SJSA1 (cell line): ENCODE results near the gene SHE. TPM values are rescaled to one million over a fixed set of nuclear protein-coding genes. Genes with fewer than 3 reads are reported as not detected.

ENCODE experiments used
- DNase-seq, 2 experiments: peaks; one replicate each; pipeline ENCODE4 v3.0.0-alpha.2; 2015 to 2020; ENCODE audit warnings: low spot score in 2 of 2, low read depth in 1 of 2
- H3K27ac ChIP-seq: fragments of 250-450 bp; sonication (Bioruptor Pico); 2 replicates; pipeline ENCODE4 v1.5.1; 2020; ENCODE audit warnings: mild to moderate bottlenecking, moderate library complexity
- H3K27me3 ChIP-seq: fragments of 250-450 bp; sonication (Bioruptor Pico); replicated peaks from 2 replicates; pipeline ENCODE4 v1.5.1; 2020; ENCODE audit warnings: mild to moderate bottlenecking, moderate library complexity
- H3K36me3 ChIP-seq: fragments of 250-450 bp; sonication (Bioruptor Pico); 2 replicates; pipeline ENCODE4 v1.5.1; 2020; ENCODE audit warnings: mild to moderate bottlenecking
- H3K4me1 ChIP-seq: fragments of 250-450 bp; sonication (Bioruptor Pico); replicated peaks from 2 replicates; pipeline ENCODE4 v1.6.1; 2021; ENCODE audit warnings: mild to moderate bottlenecking
- H3K4me3 ChIP-seq: fragments of 250-450 bp; sonication (Bioruptor Pico); 2 replicates; pipeline ENCODE4 v1.5.1; 2020; ENCODE audit warnings: mild to moderate bottlenecking
- H3K9me3 ChIP-seq: fragments of 250-450 bp; sonication (Bioruptor Pico); replicated peaks from 2 replicates; pipeline ENCODE4 v1.5.1; 2020; ENCODE audit warnings: mild to moderate bottlenecking
- total RNA-seq: library from RNA; depleted of rRNA; stranded (reverse); fragments of >200 nt; shearing (Covaris generic); gene quantifications from 2 replicates; pipeline ENCODE4 v1.2.3, GENCODE V29; 2014; rRNA removed

SHE gene
- total RNA-seq, result not detected in 2 replicates

- peaks cover 8% of the 10 kb centered on the region for H3K4me1 ChIP-seq
- no peak for DNase-seq
- H3K36me3 ChIP-seq, result no peaks in the 10 kb centered on the region
- no peak within 1 kb of the TSS for H3K27ac ChIP-seq
- peaks cover 84% of the 10 kb centered on the region for H3K27me3 ChIP-seq
- no peak within 1 kb of the TSS for H3K4me3 ChIP-seq
- H3K9me3 ChIP-seq, result peaks cover 14% of the 10 kb centered on the region
Measured at GRCh38 chr1:154502066-154502743, at the start of gene SHE, which contains the start of gene TDRD10. Gene SHE, minus strand, starts transcription at chr1:154502412. Its CDS starts 386 bp downstream, at chr1:154502026. Gene TDRD10, plus strand, starts transcription at chr1:154502219. Its CDS starts 4,685 bp downstream, at chr1:154506904.

DNA sequence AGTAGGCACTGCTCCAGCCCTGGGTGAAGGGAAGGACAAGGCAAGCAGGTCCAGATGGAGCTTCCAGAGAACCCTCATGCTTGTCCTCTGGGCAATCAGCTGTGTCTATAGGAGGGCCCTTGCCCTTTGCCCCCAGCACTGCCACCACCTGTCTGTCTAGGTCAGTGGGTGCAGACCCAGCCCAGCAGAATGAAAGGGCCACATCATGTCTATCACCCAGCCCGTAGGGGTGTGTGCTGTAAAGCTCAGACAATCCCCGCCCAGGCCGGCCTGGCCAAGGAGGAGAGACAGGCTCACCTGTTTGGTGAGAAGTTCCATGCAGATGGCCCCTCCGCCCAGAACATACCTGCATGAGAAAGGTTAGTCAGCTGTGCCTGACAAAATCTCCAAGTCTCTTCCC lies 49.3 kb upstream of the SHE start:
- Histone ChIP-seq H3K4me3 (no peak overlapping the region), H3K27me3 (no peaks in the 10 kb centered on the region), H3K4me1 (peaks cover 10% of the 10 kb centered on the region), H3K27ac (no peak overlapping the region), H3K36me3 (peaks cover 77% of the 10 kb centered on the region), H3K9me3 (no peaks in the 10 kb centered on the region)
- no peak for DNase-seq

DNA sequence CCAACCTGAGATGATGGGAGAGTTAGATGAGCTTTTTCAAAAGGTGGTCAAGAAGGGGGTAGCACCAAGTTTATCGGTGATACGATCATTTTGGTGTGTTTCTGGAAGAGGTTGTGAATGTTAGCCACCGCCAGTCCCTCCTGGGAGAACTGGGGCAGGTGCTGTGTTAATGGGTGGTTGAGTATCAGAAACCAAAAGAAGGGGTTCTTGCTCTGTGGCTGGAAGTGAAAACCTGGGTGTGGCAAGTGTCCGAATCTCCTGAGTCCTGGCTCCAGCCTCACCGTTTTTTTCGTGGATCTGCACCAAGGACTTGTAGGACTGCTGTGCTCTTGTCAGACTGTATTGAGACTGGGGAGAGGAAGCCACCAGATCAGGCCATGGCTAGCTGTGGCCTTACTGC lies 48.4 kb upstream of the SHE start:
- 0 out of 2 replicates have a peak, but pooled peaks cover 5% of the 10 kb centered on the region for H3K4me1 ChIP-seq
- H3K9me3 ChIP-seq, result no peaks in the 10 kb centered on the region
- DNase-seq, result no peak
- H3K4me3 ChIP-seq, result no peak overlapping the region
- H3K36me3 ChIP-seq, result peaks cover 69% of the 10 kb centered on the region
- no peak overlapping the region for H3K27ac ChIP-seq
- no peaks in the 10 kb centered on the region for H3K27me3 ChIP-seq

DNA sequence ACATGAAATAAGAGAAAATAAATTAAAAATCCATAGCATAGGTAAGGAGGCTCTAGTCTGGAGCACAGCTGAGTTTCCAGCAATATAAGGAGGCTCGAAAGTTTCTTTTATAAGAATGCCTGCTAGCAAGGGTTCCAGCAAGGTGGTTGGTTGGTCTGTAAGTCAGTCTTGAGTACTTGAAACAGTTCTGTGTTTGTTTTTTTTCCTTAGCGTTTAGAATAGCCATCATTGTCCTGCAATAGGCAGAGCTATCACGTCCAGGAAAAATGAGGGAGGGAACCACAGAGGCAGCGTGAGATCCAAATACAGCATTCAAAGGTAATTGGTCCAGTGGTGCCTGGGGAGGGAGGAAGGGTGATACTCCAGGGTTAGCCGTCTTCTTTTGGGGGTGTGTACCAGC lies 47.9 kb upstream of the SHE start:
- no peaks in the 10 kb centered on the region for H3K27me3 ChIP-seq
- H3K9me3 ChIP-seq, result no peaks in the 10 kb centered on the region
- H3K27ac ChIP-seq, result no peak overlapping the region
- no peak overlapping the region for H3K4me3 ChIP-seq
- no peak for DNase-seq
- peaks cover 63% of the 10 kb centered on the region for H3K36me3 ChIP-seq
- 0 out of 2 replicates have a peak, but pooled peaks cover 5% of the 10 kb centered on the region for H3K4me1 ChIP-seq

GRCh38 chr1:154549202-154549770 lies 47.1 kb upstream of the SHE start:
- no peak overlapping the region for H3K4me3 ChIP-seq
- DNase-seq, result no peak
- no peaks in the 10 kb centered on the region for H3K9me3 ChIP-seq
- H3K27ac ChIP-seq, result no peak overlapping the region
- H3K36me3 ChIP-seq, result peaks cover 55% of the 10 kb centered on the region
- H3K27me3 ChIP-seq, result no peaks in the 10 kb centered on the region
- H3K4me1 ChIP-seq, result 0 out of 2 replicates have a peak, but pooled peaks cover 5% of the 10 kb centered on the region

DNA sequence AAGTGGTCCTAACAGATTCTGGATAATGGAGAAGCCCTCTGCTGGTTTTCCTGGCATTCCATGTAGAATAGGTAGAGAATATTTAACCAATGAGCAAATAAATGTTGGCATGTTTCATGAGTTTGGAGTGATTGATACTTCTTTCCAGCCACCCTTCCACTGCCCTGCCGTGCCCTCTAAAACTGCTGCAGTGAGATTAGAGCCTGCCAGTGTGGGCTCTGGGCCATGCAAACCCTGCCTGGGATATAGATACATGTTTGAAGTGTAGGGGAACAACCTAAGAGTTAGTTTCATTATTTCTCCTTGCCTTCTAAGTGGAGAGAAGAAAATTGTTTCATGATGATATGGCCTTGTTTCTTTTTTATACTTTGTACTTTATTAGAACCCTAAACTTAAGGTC lies 45.8 kb upstream of the SHE start:
- Histone ChIP-seq H3K4me3 (no peak overlapping the region), H3K9me3 (no peaks in the 10 kb centered on the region), H3K36me3 (peaks cover 42% of the 10 kb centered on the region), H3K4me1 (peaks cover 8% of the 10 kb centered on the region), H3K27me3 (no peaks in the 10 kb centered on the region), H3K27ac (no peak overlapping the region)
- DNase-seq, result no peak

GRCh38 chr1:154547105-154547732 lies 45.0 kb upstream of the SHE start:
- no peaks in the 10 kb centered on the region for H3K9me3 ChIP-seq

GRCh38 chr1:154546264-154547063 lies 44.3 kb upstream of the SHE start:
- DNase-seq, result peak; percentile 39 to 73
- Histone ChIP-seq H3K4me1 (peaks cover 6% of the 10 kb centered on the region), H3K27ac (no peak overlapping the region)

More at GRCh38 chr1:154547105-154547732, 45.0 kb upstream of the SHE start:
- peaks cover 6% of the 10 kb centered on the region for H3K4me1 ChIP-seq
- DNase-seq, result no peak
- H3K36me3 ChIP-seq, result peaks cover 34% of the 10 kb centered on the region
- H3K27me3 ChIP-seq, result 0 out of 2 replicates have a peak, but pooled peaks cover 2% of the 10 kb centered on the region
- no peak overlapping the region for H3K4me3 ChIP-seq
- H3K27ac ChIP-seq, result no peak overlapping the region

GRCh38 chr1:154541231-154541630 lies 39.0 kb upstream of the SHE start:
- no peaks in the 10 kb centered on the region for H3K9me3 ChIP-seq
- H3K4me1 ChIP-seq, result peaks cover 12% of the 10 kb centered on the region
- DNase-seq, result no peak
- peaks cover 2% of the 10 kb centered on the region for H3K27me3 ChIP-seq
- no peak overlapping the region for H3K27ac ChIP-seq
- H3K4me3 ChIP-seq, result no peak overlapping the region
- no peaks in the 10 kb centered on the region for H3K36me3 ChIP-seq

More at GRCh38 chr1:154546264-154547063, 44.3 kb upstream of the SHE start:
- Histone ChIP-seq H3K4me3 (no peak overlapping the region), H3K9me3 (no peaks in the 10 kb centered on the region), H3K36me3 (peaks cover 27% of the 10 kb centered on the region), H3K27me3 (0 out of 2 replicates have a peak, but pooled peaks cover 2% of the 10 kb centered on the region)

GRCh38 chr1:154539486-154540483 lies 37.6 kb upstream of the SHE start:
- peak in 1 of 2 experiments; percentile 20 for DNase-seq
- peaks cover 2% of the 10 kb centered on the region for H3K27me3 ChIP-seq
- H3K4me3 ChIP-seq, result no peak overlapping the region
- peaks cover 12% of the 10 kb centered on the region for H3K4me1 ChIP-seq
- no peak overlapping the region for H3K27ac ChIP-seq
- no peaks in the 10 kb centered on the region for H3K9me3 ChIP-seq
- no peaks in the 10 kb centered on the region for H3K36me3 ChIP-seq

- no peak for DNase-seq
- no peak overlapping the region for H3K27ac ChIP-seq
- H3K27me3 ChIP-seq, result peaks cover 3% of the 10 kb centered on the region
- H3K9me3 ChIP-seq, result no peaks in the 10 kb centered on the region
- H3K4me3 ChIP-seq, result no peak overlapping the region
- peaks cover 6% of the 10 kb centered on the region for H3K4me1 ChIP-seq
- H3K36me3 ChIP-seq, result no peaks in the 10 kb centered on the region
Measured at GRCh38 chr1:154536570-154536969, 34.4 kb upstream of the SHE start.

GRCh38 chr1:154533952-154534844 lies 32.0 kb upstream of the SHE start:
- Histone ChIP-seq H3K27ac (no peak overlapping the region), H3K36me3 (no peaks in the 10 kb centered on the region), H3K4me3 (no peak overlapping the region), H3K4me1 (no peaks in the 10 kb centered on the region), H3K9me3 (no peaks in the 10 kb centered on the region), H3K27me3 (peaks cover 3% of the 10 kb centered on the region)
- DNase-seq, result no peak
